CD4-positive, alpha-beta memory T cell (primary cell): ENCODE data around the gene PLA2G4A. TPM values are rescaled to one million over a fixed set of nuclear protein-coding genes. Genes with fewer than 3 reads are reported as not detected.

Experiments
- CTCF ChIA-PET: fragments of 350-600 bp; sonication (Branson Sonifier 250); formaldehyde crosslinking; loops from one replicate; lab custom pipeline; 2021; ENCODE audit warnings: inconsistent platforms; ENCODE audit not compliant: partially characterized antibody; lab: Charles Lee
- POLR2A ChIA-PET: fragments of 350-600 bp; sonication (Branson Sonifier 250); formaldehyde crosslinking; loops from one replicate; lab custom pipeline; 2021; ENCODE audit not compliant: partially characterized antibody; lab: Charles Lee
- DNase-seq, 5 donors: peaks; one replicate each; pipeline versions ENCODE4 v3.0.0 to v3.0.0-alpha.2; 2020 to 2022; ENCODE audit warnings: mixed read lengths in 1 of 5
- H3K27ac ChIP-seq: one replicate; pipeline ENCODE4 v1.7.0; 2013; ENCODE audit warnings: low read depth, low read length
- H3K27me3 ChIP-seq: 2 replicates; pipeline ENCODE4 v1.7.0; 2013; ENCODE audit warnings: mild to moderate bottlenecking, low read length, moderate library complexity; ENCODE audit not compliant: insufficient read depth
- H3K36me3 ChIP-seq: 2 replicates; pipeline ENCODE4 v1.7.0; 2013; ENCODE audit warnings: mild to moderate bottlenecking, low read length, moderate library complexity; ENCODE audit not compliant: insufficient read depth
- H3K4me1 ChIP-seq: 2 replicates; pipeline ENCODE4 v1.7.0; 2013; ENCODE audit warnings: mild to moderate bottlenecking, low read length, moderate library complexity; ENCODE audit not compliant: insufficient read depth
- H3K4me3 ChIP-seq, 2 donors: one replicate each; pipeline ENCODE4 v1.7.0; 2013; ENCODE audit warnings: low read length in 2 of 2, mild to moderate bottlenecking in 1 of 2
- H3K9me3 ChIP-seq, 2 donors: one replicate each; pipeline ENCODE4 v1.7.0; 2013; ENCODE audit warnings: low read length in 2 of 2, control low read depth in 1 of 2; ENCODE audit not compliant: control insufficient read depth in 1 of 2
- H3K27ac Mint-ChIP-seq, 7 donors: one replicate each; pipeline ENCODE4 v1.8.0; 2020 to 2021; ENCODE audit warnings: mixed read lengths in 7 of 7, mild to moderate bottlenecking in 6 of 7, inconsistent platforms in 3 of 7, moderate library complexity in 3 of 7
- H3K27me3 Mint-ChIP-seq, 2 donors: one replicate each; pipeline ENCODE4 v1.8.0; 2020 to 2021; ENCODE audit warnings: mixed read lengths in 2 of 2
- H3K36me3 Mint-ChIP-seq, 2 donors: one replicate each; pipeline ENCODE4 v1.8.0; 2020 to 2021; ENCODE audit warnings: mixed read lengths in 2 of 2, inconsistent platforms in 1 of 2, mild to moderate bottlenecking in 1 of 2
- H3K4me1 Mint-ChIP-seq, 4 donors: one replicate each; pipeline ENCODE4 v1.8.0; 2020 to 2021; ENCODE audit warnings: mixed read lengths in 4 of 4, mild to moderate bottlenecking in 1 of 4
- H3K4me3 Mint-ChIP-seq, 8 donors: one replicate each; pipeline ENCODE4 v1.8.0; 2020 to 2021; ENCODE audit warnings: mixed read lengths in 8 of 8, mild to moderate bottlenecking in 7 of 8, moderate library complexity in 6 of 8, inconsistent platforms in 3 of 8
- H3K9me3 Mint-ChIP-seq, 8 donors: one replicate each; pipeline ENCODE4 v1.8.0; 2020 to 2021; ENCODE audit warnings: mixed read lengths in 8 of 8, mild to moderate bottlenecking in 5 of 8, inconsistent platforms in 3 of 8, moderate library complexity in 1 of 8
- intact Hi-C: fragments of 100-400 bp; cut with micrococcal nuclease; formaldehyde crosslinking; loops from one replicate; pipeline ENCODE4 v1.15.1; 2023
- polyA plus RNA-seq, 2 donors: library from polyadenylated mRNA; unstranded; fragments of 300-500 nt; fragmentation: Illumina TruSeq; gene quantifications; one replicate each; pipeline ENCODE4 v1.2.3, GENCODE V29; 2021
- total RNA-seq, 2 experiments: library from RNA; stranded (reverse); gene quantifications; one replicate each; pipeline ENCODE4 v1.2.3, GENCODE V29; 2021

PLA2G4A gene
- total and polyA plus RNA-seq, 4 experiments from 2014 or later: 0.25 to 0.32 TPM; not detected in 2

DNA sequence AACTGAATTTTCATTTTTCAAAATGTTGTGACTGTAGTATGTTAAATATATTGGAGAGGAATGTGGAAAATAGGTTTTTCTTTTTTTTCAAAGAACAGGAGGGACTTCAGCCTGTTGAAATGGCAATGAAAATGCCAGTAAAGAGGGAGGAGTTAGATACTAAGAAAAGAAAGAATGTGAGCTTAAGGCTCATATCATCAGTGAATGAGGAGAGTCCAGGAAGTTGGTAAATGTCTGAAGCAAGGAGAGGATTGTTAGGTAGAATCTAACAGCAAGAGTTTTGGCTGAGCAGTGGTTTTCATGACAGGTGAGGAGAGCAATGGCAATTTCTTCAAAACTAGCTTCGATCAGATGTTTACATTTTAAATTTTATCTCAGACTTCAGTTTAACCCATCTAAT lies 43.0 kb downstream of the PLA2G4A start:
- no peak for DNase-seq
- no peak overlapping the region for H3K4me3 Mint-ChIP-seq
- peak overlapping the region in 1 of 7 donors; percentile 66 for H3K27ac Mint-ChIP-seq
- ChIA-PET POLR2A (no interaction called here), CTCF (no interaction called here)
- no peaks in the 10 kb centered on the region for H3K27me3 Mint-ChIP-seq
- peaks cover 0 to 4% (median 0%) of the 10 kb centered on the region in 8 donors for H3K9me3 Mint-ChIP-seq
- H3K36me3 Mint-ChIP-seq: no peaks in the 10 kb centered on the region
- Histone ChIP-seq H3K9me3 (no peaks in the 10 kb centered on the region), H3K4me3 (no peak overlapping the region), H3K27ac (no peak overlapping the region), H3K36me3 (no peaks in the 10 kb centered on the region), H3K27me3 (no peaks in the 10 kb centered on the region), H3K4me1 (no peaks in the 10 kb centered on the region)
- no peaks in the 10 kb centered on the region for H3K4me1 Mint-ChIP-seq
- intact Hi-C loops: no loop called here

- Histone ChIP-seq H3K9me3 (no peaks in the 10 kb centered on the region), H3K4me3 (no peak overlapping the region), H3K36me3 (no peaks in the 10 kb centered on the region), H3K27ac (no peak overlapping the region), H3K4me1 (no peaks in the 10 kb centered on the region), H3K27me3 (no peaks in the 10 kb centered on the region)
- Mint-ChIP-seq H3K4me1 (no peaks in the 10 kb centered on the region), H3K27me3 (no peaks in the 10 kb centered on the region), H3K36me3 (no peaks in the 10 kb centered on the region), H3K4me3 (no peak overlapping the region), H3K27ac (no peak overlapping the region), H3K9me3 (peaks cover 0 to 4% (median 0%) of the 10 kb centered on the region in 8 donors)
- POLR2A ChIA-PET: no interaction called here
- intact Hi-C loops: no loop called here
- no peak for DNase-seq
- CTCF ChIA-PET: no interaction called here
Measured at GRCh38 chr1:186872291-186872690, 43.5 kb downstream of the PLA2G4A start.

DNA sequence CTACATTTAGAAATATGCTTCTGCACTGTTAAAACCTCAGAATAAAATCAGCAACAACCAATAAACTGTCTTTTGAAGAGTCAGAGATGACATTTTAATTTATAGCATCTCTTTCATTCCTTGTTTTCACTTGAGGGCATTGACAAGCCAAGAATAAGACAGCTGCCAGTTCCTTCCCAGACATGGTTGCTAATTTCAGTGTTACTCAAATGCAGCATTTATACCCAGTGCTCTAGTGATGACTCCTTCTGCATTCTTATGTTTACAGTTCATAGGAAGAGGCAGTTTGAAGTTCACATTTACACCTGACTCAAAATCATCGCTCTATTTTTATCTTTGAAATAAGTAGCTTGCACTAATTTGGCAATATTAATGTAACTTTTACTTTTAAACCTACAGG lies 44.9 kb downstream of the PLA2G4A start:
- Histone ChIP-seq H3K27ac (no peak overlapping the region), H3K9me3 (no peaks in the 10 kb centered on the region), H3K36me3 (no peaks in the 10 kb centered on the region), H3K27me3 (no peaks in the 10 kb centered on the region), H3K4me3 (no peak overlapping the region), H3K4me1 (no peaks in the 10 kb centered on the region)
- intact Hi-C loops: no loop called here
- Mint-ChIP-seq H3K27me3 (no peaks in the 10 kb centered on the region), H3K4me3 (no peak overlapping the region), H3K36me3 (no peaks in the 10 kb centered on the region), H3K27ac (no peak overlapping the region), H3K9me3 (peaks cover 0 to 4% (median 0%) of the 10 kb centered on the region in 8 donors), H3K4me1 (no peaks in the 10 kb centered on the region)
- ChIA-PET POLR2A (no interaction called here), CTCF (no interaction called here)
- no peak for DNase-seq

- no peak for DNase-seq
- H3K27me3 Mint-ChIP-seq: no peaks in the 10 kb centered on the region
- Histone ChIP-seq H3K4me3 (no peak overlapping the region), H3K27me3 (no peaks in the 10 kb centered on the region), H3K4me1 (no peaks in the 10 kb centered on the region), H3K9me3 (no peaks in the 10 kb centered on the region), H3K27ac (no peak overlapping the region), H3K36me3 (no peaks in the 10 kb centered on the region)
- H3K27ac Mint-ChIP-seq: no peak overlapping the region
- H3K4me1 Mint-ChIP-seq: no peaks in the 10 kb centered on the region
- no peak overlapping the region for H3K4me3 Mint-ChIP-seq
- CTCF ChIA-PET: no interaction called here
- H3K36me3 Mint-ChIP-seq: no peaks in the 10 kb centered on the region
- intact Hi-C loops: no loop called here
- H3K9me3 Mint-ChIP-seq: peaks cover 0 to 4% (median 0%) of the 10 kb centered on the region in 8 donors
- POLR2A ChIA-PET: no interaction called here
Measured at GRCh38 chr1:186875896-186876835, 47.4 kb downstream of the PLA2G4A start.

DNA sequence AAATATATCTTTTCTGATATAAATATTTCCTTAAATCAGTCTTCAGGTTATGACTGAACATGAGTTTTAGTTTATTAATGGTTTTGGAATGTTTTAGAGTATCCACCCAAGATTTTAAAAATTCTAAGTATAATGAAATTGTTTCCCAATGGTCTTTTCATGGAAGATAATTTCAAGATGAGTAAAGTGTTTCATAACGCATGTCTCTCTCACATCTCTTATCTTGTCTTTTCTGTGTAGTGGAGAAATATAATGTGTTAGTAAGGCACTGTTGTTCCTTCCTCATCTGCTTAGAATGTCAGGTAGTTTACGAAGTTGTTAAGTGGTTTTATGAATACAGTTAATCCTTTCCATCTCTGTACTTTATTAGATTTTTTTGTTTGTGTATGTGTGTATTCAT lies 49.6 kb downstream of the PLA2G4A start:
- DNase-seq: no peak
- intact Hi-C loops: no loop called here
- Mint-ChIP-seq H3K9me3 (peaks cover 0 to under 1% (median 0%) of the 10 kb centered on the region in 8 donors), H3K36me3 (no peaks in the 10 kb centered on the region), H3K27ac (no peak overlapping the region), H3K27me3 (no peaks in the 10 kb centered on the region), H3K4me1 (no peaks in the 10 kb centered on the region), H3K4me3 (no peak overlapping the region)
- H3K36me3 ChIP-seq: no peaks in the 10 kb centered on the region
- no peaks in the 10 kb centered on the region for H3K27me3 ChIP-seq
- H3K4me3 ChIP-seq: no peak overlapping the region
- ChIA-PET CTCF (no interaction called here), POLR2A (no interaction called here)
- H3K4me1 ChIP-seq: no peaks in the 10 kb centered on the region
- H3K27ac ChIP-seq: no peak overlapping the region
- H3K9me3 ChIP-seq: no peaks in the 10 kb centered on the region

DNA sequence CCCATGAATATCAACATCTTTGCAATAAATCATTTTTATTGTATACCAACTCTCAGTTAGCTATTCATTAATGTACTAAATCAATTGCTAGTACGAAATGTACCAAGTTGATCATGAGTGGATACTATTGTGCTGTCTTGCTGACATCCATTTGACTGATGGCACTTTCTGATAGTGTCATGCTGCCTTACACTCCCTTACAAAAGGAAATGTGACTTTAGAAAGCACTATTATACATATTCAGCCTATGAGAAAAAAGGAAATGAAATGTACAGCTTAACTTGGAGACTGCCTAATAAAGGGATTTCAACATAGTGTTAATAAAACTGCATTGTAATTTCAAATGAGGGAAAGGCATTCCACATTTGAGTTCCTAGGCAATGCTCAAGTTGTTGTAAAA lies 52.2 kb downstream of the PLA2G4A start:
- POLR2A ChIA-PET: no interaction called here
- Mint-ChIP-seq H3K27ac (no peak overlapping the region), H3K36me3 (no peaks in the 10 kb centered on the region), H3K4me1 (no peaks in the 10 kb centered on the region), H3K9me3 (peaks cover 0 to 20% (median 5%) of the 10 kb centered on the region in 8 donors), H3K27me3 (no peaks in the 10 kb centered on the region), H3K4me3 (no peak overlapping the region)
- Histone ChIP-seq H3K9me3 (no peaks in the 10 kb centered on the region), H3K4me3 (no peak overlapping the region), H3K27me3 (no peaks in the 10 kb centered on the region), H3K4me1 (no peaks in the 10 kb centered on the region), H3K36me3 (no peaks in the 10 kb centered on the region), H3K27ac (no peak overlapping the region)
- intact Hi-C loops: no loop called here
- DNase-seq: no peak
- CTCF ChIA-PET: no interaction called here

- H3K36me3 ChIP-seq: no peaks in the 10 kb centered on the region
- no peaks in the 10 kb centered on the region for H3K4me1 ChIP-seq
- POLR2A ChIA-PET: no interaction called here
- Mint-ChIP-seq H3K27me3 (no peaks in the 10 kb centered on the region), H3K9me3 (peaks cover 0 to 20% (median 5%) of the 10 kb centered on the region in 8 donors), H3K4me1 (no peaks in the 10 kb centered on the region), H3K4me3 (no peak overlapping the region), H3K36me3 (no peaks in the 10 kb centered on the region), H3K27ac (peak overlapping the region in 1 of 7 donors; percentile 8)
- intact Hi-C loops: no loop called here
- no peaks in the 10 kb centered on the region for H3K27me3 ChIP-seq
- no peak overlapping the region for H3K27ac ChIP-seq
- CTCF ChIA-PET: no interaction called here
- no peak for DNase-seq
- H3K4me3 ChIP-seq: no peak overlapping the region
- no peaks in the 10 kb centered on the region for H3K9me3 ChIP-seq
Measured at GRCh38 chr1:186882372-186883134, 53.8 kb downstream of the PLA2G4A start.
